ENCODE data around the gene FHOD3.

- TF ChIP-seq, protein P1, sequence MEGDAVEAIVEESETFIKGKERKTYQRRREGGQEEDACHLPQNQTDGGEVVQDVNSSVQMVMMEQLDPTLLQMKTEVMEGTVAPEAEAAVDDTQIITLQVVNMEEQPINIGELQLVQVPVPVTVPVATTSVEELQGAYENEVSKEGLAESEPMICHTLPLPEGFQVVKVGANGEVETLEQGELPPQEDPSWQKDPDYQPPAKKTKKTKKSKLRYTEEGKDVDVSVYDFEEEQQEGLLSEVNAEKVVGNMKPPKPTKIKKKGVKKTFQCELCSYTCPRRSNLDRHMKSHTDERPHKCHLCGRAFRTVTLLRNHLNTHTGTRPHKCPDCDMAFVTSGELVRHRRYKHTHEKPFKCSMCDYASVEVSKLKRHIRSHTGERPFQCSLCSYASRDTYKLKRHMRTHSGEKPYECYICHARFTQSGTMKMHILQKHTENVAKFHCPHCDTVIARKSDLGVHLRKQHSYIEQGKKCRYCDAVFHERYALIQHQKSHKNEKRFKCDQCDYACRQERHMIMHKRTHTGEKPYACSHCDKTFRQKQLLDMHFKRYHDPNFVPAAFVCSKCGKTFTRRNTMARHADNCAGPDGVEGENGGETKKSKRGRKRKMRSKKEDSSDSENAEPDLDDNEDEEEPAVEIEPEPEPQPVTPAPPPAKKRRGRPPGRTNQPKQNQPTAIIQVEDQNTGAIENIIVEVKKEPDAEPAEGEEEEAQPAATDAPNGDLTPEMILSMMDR (conservative IDR thresholded peaks at IDR 0.05), result no peak
- TF ChIP-seq EZH2 (IDR thresholded peaks at IDR 0.05; ENCODE audit: low read depth), result no peak
These were observed 196.6 kb downstream of the FHOD3 start for GRCh38 chr18:36494160-36494437.

Data from PC-9 (cell line).